GM23338 (cell line): Measurements from ENCODE around the gene ASCL5. TPM values are rescaled to one million over a fixed set of nuclear protein-coding genes. Genes with fewer than 3 reads are reported as not detected.

Source experiments
- ATAC-seq: fragments of 200-7000 bp; cut with Tn5 transposase; 3 replicates; pipeline ENCODE4 v1.9.1; 2020
- DNase-seq: peaks from one replicate; pipeline ENCODE4 v3.0.0-alpha.2; 2015; ENCODE audit warnings: low spot score
- H2AFZ ChIP-seq: fragments of 200-600 bp; sonication (generic); 2 replicates; pipeline ENCODE4 v1.8.0; 2016; ENCODE audit warnings: antibody characterized with exemption, mild to moderate bottlenecking, moderate library complexity
- H3F3A ChIP-seq: fragments of 200-600 bp; sonication (generic); replicated peaks from 2 replicates; pipeline ENCODE4 v1.8.0; 2017; ENCODE audit warnings: antibody characterized with exemption, mixed run types, low read depth
- H3K27ac ChIP-seq: fragments of 200-600 bp; sonication (generic); 2 replicates; pipeline ENCODE4 v1.6.1; 2016; ENCODE audit warnings: low read depth
- H3K27me3 ChIP-seq: fragments of 200-600 bp; sonication (generic); 2 replicates; pipeline ENCODE4 v1.8.0; 2016; ENCODE audit warnings: mild to moderate bottlenecking, mixed run types, moderate library complexity; ENCODE audit not compliant: insufficient read depth
- H3K36me3 ChIP-seq: fragments of 200-600 bp; sonication (generic); 2 replicates; pipeline ENCODE4 v1.8.0; 2016; ENCODE audit warnings: mild to moderate bottlenecking; ENCODE audit not compliant: insufficient read depth
- H3K4me1 ChIP-seq: fragments of 200-600 bp; sonication (generic); 2 replicates; pipeline ENCODE4 v1.8.0; 2016; ENCODE audit warnings: mild to moderate bottlenecking, moderate library complexity; ENCODE audit not compliant: insufficient read depth
- H3K4me2 ChIP-seq: fragments of 200-600 bp; sonication (generic); 2 replicates; pipeline ENCODE4 v1.7.1; 2017; ENCODE audit warnings: mixed run types
- H3K4me3 ChIP-seq: fragments of 200-600 bp; sonication (generic); 2 replicates; pipeline ENCODE4 v1.6.1; 2016; ENCODE audit warnings: mixed run types
- H3K79me2 ChIP-seq: fragments of 200-600 bp; sonication (generic); replicated peaks from 2 replicates; pipeline ENCODE4 v1.8.0; 2017; ENCODE audit warnings: mild to moderate bottlenecking; ENCODE audit not compliant: insufficient read depth
- H3K9me2 ChIP-seq: fragments of 200-600 bp; sonication (generic); 2 replicates; pipeline ENCODE4 v1.8.0; 2017; ENCODE audit not compliant: insufficient read depth
- H4K20me1 ChIP-seq: fragments of 200-600 bp; sonication (generic); replicated peaks from 2 replicates; pipeline ENCODE4 v1.8.0; 2017; ENCODE audit warnings: mild to moderate bottlenecking; ENCODE audit not compliant: insufficient read depth
- H3K27ac Mint-ChIP-seq: 2 replicates; pipeline ENCODE4 v1.8.0; 2020; ENCODE audit warnings: inconsistent platforms, mild to moderate bottlenecking, moderate library complexity, mixed read lengths
- H3K27me3 Mint-ChIP-seq: 3 replicates; pipeline ENCODE4 v1.8.0; 2022; ENCODE audit warnings: low read depth, mild to moderate bottlenecking, moderate library complexity, mixed read lengths, inconsistent platforms; ENCODE audit not compliant: insufficient read depth, poor library complexity
- H3K36me3 Mint-ChIP-seq: 3 replicates; pipeline ENCODE4 v1.8.0; 2021; ENCODE audit warnings: low read depth, mild to moderate bottlenecking, inconsistent platforms, moderate library complexity, mixed read lengths
- H3K4me1 Mint-ChIP-seq: 3 replicates; pipeline ENCODE4 v1.8.0; 2020; ENCODE audit warnings: mild to moderate bottlenecking, inconsistent platforms, mixed read lengths
- H3K4me3 Mint-ChIP-seq: 3 replicates; pipeline ENCODE4 v1.8.0; 2021; ENCODE audit warnings: moderate library complexity, mild to moderate bottlenecking, inconsistent platforms, mixed read lengths
- H3K9me3 Mint-ChIP-seq: 3 replicates; pipeline ENCODE4 v1.8.0; 2020; ENCODE audit warnings: moderate library complexity, mild to moderate bottlenecking, inconsistent platforms, mixed read lengths
- CREB1 ChIP-seq: fragments of 250-450 bp; sonication (Bioruptor Pico); IDR thresholded peaks from 2 replicates; pipeline ENCODE4 v1.5.0; 2020; ENCODE audit warnings: low read depth, mild to moderate bottlenecking, moderate library complexity
- EZH2phosphoT487 ChIP-seq: fragments of 200-600 bp; sonication (generic); IDR thresholded peaks from one replicate; pipeline ENCODE4 v1.8.1; 2018; ENCODE audit warnings: antibody characterized with exemption; ENCODE audit not compliant: unreplicated experiment
- STAT1 ChIP-seq: IDR thresholded peaks from one replicate; pipeline ENCODE4 v1.6.1; 2016; ENCODE audit warnings: antibody characterized with exemption; ENCODE audit not compliant: unreplicated experiment
- ZNF114 ChIP-seq: fragments of 250-450 bp; sonication (Bioruptor Pico); IDR thresholded peaks from 2 replicates; pipeline ENCODE4 v1.5.0; 2020; ENCODE audit warnings: mild to moderate bottlenecking, moderate library complexity
- ZNF331 ChIP-seq: fragments of 250-450 bp; sonication (Bioruptor Pico); IDR thresholded peaks from 2 replicates; pipeline ENCODE4 v1.5.0; 2020; ENCODE audit warnings: low read depth, mild to moderate bottlenecking, moderate library complexity
- polyA plus RNA-seq: library from polyadenylated mRNA; unstranded; fragments of >200 nt; fragmentation: Nextera tagmentation; extraction: Ambion mirVana; gene quantifications from 2 replicates; pipeline ENCODE4 v1.2.1, GENCODE V29; 2016
- total RNA-seq: library from RNA; depleted of rRNA; stranded (reverse); fragments of >200 nt; shearing (Covaris generic); gene quantifications from 2 replicates; pipeline ENCODE4 v1.2.3, GENCODE V29; 2014; rRNA removed

Gene ASCL5
- total and polyA plus RNA-seq, 2 experiments from 2014 or later, result not detected

GRCh38 chr1:201065686-201066085, 61.3 kb downstream of the ASCL5 start (continued):
- TF ChIP-seq CREB1 (CRISPR knock-in tag) (no peak), ZNF331 (CRISPR knock-in tag) (no peak), ZNF114 (no peak)

- Histone ChIP-seq H3K27ac (no peak overlapping the region), H3K4me2 (no peak overlapping the region), H2AFZ (no peak overlapping the region), H3K79me2 (no peaks in the 10 kb centered on the region), H3K36me3 (no peaks in the 10 kb centered on the region), H4K20me1 (no peaks in the 10 kb centered on the region), H3K9me2 (no peaks in the 10 kb centered on the region), H3K4me3 (no peak overlapping the region), H3K4me1 (peaks cover 7% of the 10 kb centered on the region), H3F3A (no peaks in the 10 kb centered on the region), H3K27me3 (no peaks in the 10 kb centered on the region)
- peaks cover 11% of the 10 kb centered on the region for H3K4me1 Mint-ChIP-seq
- no peak overlapping the region for H3K27ac Mint-ChIP-seq
- H3K4me3 Mint-ChIP-seq, result no peak overlapping the region
- ATAC-seq, result no peak
- H3K36me3 Mint-ChIP-seq, result no peaks in the 10 kb centered on the region
- no peak for TF ChIP-seq EZH2phosphoT487
- TF ChIP-seq STAT1, result no peak
- peaks cover 2% of the 10 kb centered on the region for H3K27me3 Mint-ChIP-seq
- peaks cover 2% of the 10 kb centered on the region; the same call in 2 of the 3 replicates for H3K9me3 Mint-ChIP-seq
- DNase-seq, result no peak
Measured at GRCh38 chr1:201064806-201065205, 62.2 kb downstream of the ASCL5 start.

Other genes starting within 250 kb of the ASCL5 start
- 41.2 and 43.9 TPM in 2 replicates for gene INAVA, start 232.3 kb downstream of the ASCL5 start, total RNA-seq
- 25.2 and 25.3 TPM in 2 replicates for gene INAVA, start 232.3 kb downstream of the ASCL5 start, polyA plus RNA-seq
- gene KIF21B, start 103.5 kb downstream of the ASCL5 start, total RNA-seq, result 26.6 and 34.3 TPM in 2 replicates
- gene KIF21B, start 103.5 kb downstream of the ASCL5 start, polyA plus RNA-seq, result 4.6 and 5.3 TPM in 2 replicates
- 0.03 and 0.04 TPM in 2 replicates for gene CACNA1S, start 14.8 kb downstream of the ASCL5 start, total RNA-seq
- not detected in 2 replicates for gene CACNA1S, start 14.8 kb downstream of the ASCL5 start, polyA plus RNA-seq
- gene TMEM9, start 27.3 kb upstream of the ASCL5 start, total RNA-seq, result 109 and 147 TPM in 2 replicates
- gene TMEM9, start 27.3 kb upstream of the ASCL5 start, polyA plus RNA-seq, result 71.1 and 78.6 TPM in 2 replicates
- not detected in 2 replicates for gene IGFN1, start 63.6 kb upstream of the ASCL5 start, total RNA-seq
- not detected in 2 replicates for gene IGFN1, start 63.6 kb upstream of the ASCL5 start, polyA plus RNA-seq
- gene PKP1, start 156.3 kb upstream of the ASCL5 start, total RNA-seq, result 0.58 and 0.83 TPM in 2 replicates
- gene PKP1, start 156.3 kb upstream of the ASCL5 start, polyA plus RNA-seq, result 0.17 and 0.19 TPM in 2 replicates